Eye (tissue), 1 donor: ENCODE data around the gene UBE2M.
"Not testable (repeated sequence)": the region's sequence is repeated elsewhere in the genome, so short reads cannot be mapped to it uniquely, and the experiment has no call there.

Experiments used
- DNase-seq: peaks from one replicate; pipeline ENCODE4 v3.0.0-alpha.2; 2015

The UBE2M gene

GRCh38 chr19:58555369-58555885, 3.0 kb downstream of the UBE2M start:
- DNase-seq, result no peak

GRCh38 chr19:58554494-58555368, 3.7 kb downstream of the UBE2M start, which contains the start of gene CHMP2A:
Gene CHMP2A (minus strand): TSS chr19:58555105. CDS start chr19:58554212, 893 bp downstream.
- DNase-seq, result peak; percentile 98

- peak; percentile 40 for DNase-seq
These were observed 4.5 kb downstream of the UBE2M start for GRCh38 chr19:58553799-58554493.

GRCh38 chr19:58552655-58553054, 5.8 kb downstream of the UBE2M start:
- DNase-seq, result no peak

- no peak for DNase-seq
These were observed 6.6 kb downstream of the UBE2M start for GRCh38 chr19:58551577-58552471.

- DNase-seq, result no peak
These were observed 7.3 kb downstream of the UBE2M start for GRCh38 chr19:58551123-58551497.

- DNase-seq, result no peak
These were observed 7.9 kb downstream of the UBE2M start for GRCh38 chr19:58550362-58551122.

- no peak for DNase-seq
These were observed 8.6 kb downstream of the UBE2M start for GRCh38 chr19:58549664-58550361.

- no peak for DNase-seq
These were observed 9.3 kb downstream of the UBE2M start for GRCh38 chr19:58548859-58549663.

- no peak for DNase-seq
These were observed 10.8 kb downstream of the UBE2M start for GRCh38 chr19:58547323-58548312.

GRCh38 chr19:58546019-58546530, 12.3 kb downstream of the UBE2M start:
- DNase-seq, result no peak

- no peak for DNase-seq
These were observed 13.0 kb downstream of the UBE2M start for GRCh38 chr19:58545286-58546018.

GRCh38 chr19:58544591-58545285, 13.7 kb downstream of the UBE2M start:
- no peak for DNase-seq

- peak; percentile 99 for DNase-seq
These were observed 14.4 kb downstream of the UBE2M start, which contains the start of gene TRIM28 for GRCh38 chr19:58543826-58544590. Gene TRIM28 (plus strand): TSS chr19:58544064. CDS start chr19:58544758, 694 bp downstream.

GRCh38 chr19:58542641-58543372, 15.6 kb downstream of the UBE2M start:
- not testable (repeated sequence) for DNase-seq

GRCh38 chr19:58539169-58539559, 19.2 kb downstream of the UBE2M start:
- DNase-seq, result not testable (repeated sequence)
